NCI-H510A treated with DMSO at 0.1 percent for 48 hours (cell line): ENCODE results near the gene PDE6B.
"Not testable (repeated sequence)": the region's sequence is repeated elsewhere in the genome, so short reads cannot be mapped to it uniquely, and the experiment has no call there.

Experiments
- DNase-seq: peaks from one replicate; lab custom pipeline; 2025; lab: John Stamatoyannopoulos, UW

Gene PDE6B

DNA sequence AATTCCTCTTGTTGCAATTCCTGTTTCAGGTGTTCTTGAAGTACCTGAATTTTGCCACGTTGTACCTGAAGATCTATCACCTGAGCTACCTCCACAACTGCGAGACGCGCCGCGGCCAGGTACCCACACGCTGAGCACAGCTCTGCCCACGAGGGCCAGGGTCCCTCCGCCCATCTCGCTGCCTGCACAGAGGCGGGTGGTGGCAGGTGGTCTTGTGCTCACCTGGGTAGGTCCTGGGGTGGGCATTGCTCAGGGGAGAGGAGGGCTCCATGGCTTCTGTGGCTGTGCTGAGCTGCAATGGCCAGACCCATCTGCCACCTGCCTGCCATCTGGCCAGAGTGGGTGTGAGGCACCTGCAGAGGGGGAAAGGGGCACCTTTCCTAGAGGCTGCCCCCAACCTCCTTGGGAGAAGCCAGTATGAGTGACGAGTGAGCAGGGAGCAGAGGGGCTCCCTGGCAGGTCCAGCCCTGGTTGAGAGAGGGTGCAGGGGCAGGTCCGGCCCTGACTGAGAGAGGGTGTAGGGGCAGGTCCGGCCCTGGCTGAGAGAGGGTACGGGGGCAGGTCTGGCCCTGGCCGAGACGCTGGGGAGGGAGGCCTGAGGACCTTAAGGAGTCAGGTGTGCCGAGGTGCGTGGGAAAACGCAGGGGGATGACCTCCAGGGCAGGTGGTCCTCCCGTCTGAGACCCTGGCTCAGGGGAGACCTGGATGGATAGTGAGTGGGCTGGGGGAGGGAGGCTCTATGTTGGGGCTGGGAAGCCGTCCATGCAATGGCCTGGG is 10.7 kb downstream of the PDE6B start:
- DNase-seq, result no peak

DNA sequence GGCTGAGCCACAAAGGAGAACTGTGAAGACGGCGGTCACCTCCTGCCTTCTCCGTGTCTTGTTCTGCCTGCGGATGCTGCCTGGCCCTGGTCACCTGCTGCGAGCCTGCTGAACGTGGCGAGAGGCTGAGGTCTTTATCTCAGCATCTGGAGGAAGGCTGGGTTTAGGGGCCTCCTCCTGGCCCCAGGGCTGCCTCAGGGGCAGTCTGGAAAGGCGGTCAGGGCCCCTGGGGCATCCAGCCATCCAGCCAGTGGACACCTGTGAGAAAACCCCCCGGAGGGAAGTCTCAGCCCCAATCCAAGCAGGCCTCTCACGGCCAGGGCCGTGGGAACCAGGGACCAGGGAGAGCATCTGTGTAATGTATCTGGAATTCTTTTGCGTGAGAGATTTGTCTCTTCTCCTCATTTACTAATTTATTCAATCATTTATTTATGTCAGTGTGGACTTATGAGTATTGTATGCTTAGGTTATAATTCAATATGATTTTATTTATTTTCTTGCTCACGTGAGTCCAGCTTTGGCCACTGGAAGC is 11.3 kb downstream of the PDE6B start:
- DNase-seq, result no peak

DNA sequence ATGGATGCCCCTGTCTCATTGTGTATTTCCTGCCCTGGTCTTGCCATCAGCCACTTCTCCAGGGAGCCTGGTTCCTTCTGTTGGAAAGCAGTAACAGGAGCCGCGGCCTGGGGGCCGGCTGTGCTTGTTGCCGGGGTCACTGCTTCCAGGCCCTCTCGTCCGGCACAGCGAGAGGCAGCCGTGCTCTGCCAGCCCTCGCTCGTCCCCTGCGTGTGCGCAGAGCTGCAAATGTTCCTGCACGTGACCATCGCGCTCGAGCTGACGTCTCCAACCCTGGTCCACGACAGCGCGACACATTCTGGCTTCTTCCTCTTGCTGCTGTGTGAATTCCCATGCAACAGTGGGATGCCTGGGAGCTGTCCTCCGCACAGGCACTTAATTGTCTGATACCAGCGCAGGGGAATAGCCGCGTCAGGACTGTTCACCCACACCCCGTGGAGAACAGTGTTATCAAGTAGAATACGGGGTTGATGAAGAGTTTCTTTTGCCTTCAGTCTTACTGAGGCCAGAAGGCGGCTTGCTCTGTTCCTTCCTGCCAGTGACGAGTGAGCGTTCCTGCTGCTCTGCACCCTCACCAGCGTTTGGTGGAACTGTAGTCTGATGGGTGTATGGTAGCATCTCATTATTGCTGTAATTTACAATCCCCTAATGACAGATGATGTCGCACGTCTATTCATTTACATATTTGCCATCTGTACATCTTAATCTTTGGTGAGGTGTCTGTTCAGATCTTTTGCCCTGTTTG is 12.3 kb downstream of the PDE6B start:
- DNase-seq, result no peak

DNA sequence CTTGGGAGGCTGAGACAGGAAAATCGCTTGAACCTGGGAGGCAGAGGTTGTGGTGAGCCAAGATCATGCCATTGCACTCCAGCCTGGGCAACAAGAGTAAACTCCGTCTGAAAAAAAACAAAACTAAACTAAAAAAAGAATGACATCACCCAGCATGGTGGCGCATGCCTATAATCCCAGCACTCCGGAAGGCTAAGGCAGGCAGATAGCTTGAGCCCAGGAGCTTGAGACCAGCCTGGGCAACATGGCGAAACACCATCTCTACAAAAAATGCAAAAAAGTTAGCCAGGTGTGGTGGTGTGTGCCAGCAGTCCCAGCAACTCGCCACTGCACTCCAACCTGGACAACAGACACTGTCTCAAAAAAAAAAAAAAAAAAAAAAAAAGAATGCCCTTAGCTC is 17.0 kb downstream of the PDE6B start:
- DNase-seq, result not testable (repeated sequence)

DNA sequence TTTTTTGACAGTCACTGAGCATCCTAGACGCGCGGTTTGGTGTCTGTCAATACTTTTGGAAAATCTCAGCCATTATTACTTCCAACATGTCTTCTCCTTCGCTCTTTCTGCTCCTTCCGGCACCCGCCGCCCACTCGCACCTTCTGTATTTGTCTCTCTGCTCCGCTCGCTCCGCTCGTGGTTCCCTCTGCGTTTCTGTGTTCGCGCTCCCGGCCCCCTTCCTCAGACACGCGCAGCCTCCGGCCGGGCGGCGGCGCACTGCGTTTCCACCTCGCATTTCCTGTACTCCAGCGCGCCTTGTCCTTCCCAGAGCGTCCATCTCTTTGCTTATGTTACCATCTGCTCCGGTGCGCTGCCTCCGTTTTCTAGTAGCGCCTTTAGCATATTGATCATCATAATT is 21.1 kb downstream of the PDE6B start:
- no peak for DNase-seq

DNA sequence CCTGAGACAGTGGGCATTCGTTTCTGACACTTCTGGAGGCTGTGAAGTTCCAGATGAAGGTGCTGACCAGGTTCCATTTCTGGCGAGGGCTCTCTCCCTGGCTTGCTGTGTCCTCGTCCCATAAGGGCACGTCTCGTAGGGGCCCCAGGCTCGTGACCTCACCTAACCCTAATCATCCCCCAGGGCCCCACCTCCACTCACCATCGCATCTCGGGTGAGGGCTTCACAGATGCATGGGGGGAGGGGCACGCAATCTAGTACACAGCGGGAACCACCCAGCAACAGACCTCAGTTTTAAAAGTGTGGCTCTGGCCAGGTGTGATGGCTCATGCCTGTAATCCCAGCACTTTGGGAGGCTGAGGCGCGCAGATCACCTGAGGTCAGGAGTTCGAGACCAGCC is 22.1 kb downstream of the PDE6B start:
- DNase-seq, result no peak

DNA sequence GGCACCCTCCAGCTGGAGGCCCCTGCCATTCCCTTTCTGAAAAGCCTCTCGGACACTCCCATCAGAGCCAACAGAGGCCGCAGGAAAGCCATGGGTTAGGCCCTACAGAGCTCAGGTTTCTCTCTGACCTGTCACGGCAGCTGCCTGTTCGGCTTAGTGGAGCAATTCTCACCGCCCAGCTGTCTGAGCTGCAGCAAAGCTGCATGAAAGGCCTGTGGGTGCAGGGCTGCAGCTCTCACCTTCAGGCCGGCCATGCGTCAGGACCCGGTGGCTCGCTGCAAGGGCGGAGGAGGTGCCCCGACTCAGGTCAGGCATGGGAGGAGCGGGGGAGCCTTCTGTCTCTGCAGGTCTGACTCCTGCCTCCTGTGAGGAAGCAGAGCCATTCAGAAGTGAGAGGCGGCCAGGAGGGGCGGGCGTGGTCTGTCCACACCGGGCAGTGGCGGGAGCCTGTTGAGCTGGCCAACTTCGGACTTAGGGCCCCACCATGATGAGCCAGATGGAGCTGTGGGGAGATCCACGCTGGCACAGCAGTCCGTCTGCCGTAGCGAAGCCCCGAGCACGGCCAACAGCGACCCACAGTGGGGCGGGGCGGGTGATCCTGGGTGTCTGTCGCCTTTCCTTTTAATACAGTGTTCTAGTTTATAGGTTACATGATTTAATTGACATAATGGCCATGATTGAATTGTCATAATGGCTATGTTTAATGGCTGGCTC is 23.4 kb downstream of the PDE6B start:
- DNase-seq, result peak; percentile 1

DNA sequence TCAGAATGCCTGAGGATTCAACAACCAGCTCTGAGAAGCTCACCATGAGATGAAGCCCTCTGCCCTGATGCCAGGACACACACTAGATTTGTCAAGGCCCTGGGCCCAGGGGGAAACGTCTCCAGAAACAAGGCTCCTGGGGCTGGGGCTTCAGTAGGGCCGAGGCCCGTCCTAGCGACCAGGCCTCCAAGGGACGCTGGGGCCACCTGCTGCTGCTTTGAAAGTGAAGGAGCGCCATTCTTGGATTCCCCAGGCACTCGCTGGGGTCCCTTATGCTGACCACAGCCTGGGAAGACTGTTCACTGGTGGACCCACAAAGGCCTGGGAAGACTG is 23.9 kb downstream of the PDE6B start:
- DNase-seq, result no peak

DNA sequence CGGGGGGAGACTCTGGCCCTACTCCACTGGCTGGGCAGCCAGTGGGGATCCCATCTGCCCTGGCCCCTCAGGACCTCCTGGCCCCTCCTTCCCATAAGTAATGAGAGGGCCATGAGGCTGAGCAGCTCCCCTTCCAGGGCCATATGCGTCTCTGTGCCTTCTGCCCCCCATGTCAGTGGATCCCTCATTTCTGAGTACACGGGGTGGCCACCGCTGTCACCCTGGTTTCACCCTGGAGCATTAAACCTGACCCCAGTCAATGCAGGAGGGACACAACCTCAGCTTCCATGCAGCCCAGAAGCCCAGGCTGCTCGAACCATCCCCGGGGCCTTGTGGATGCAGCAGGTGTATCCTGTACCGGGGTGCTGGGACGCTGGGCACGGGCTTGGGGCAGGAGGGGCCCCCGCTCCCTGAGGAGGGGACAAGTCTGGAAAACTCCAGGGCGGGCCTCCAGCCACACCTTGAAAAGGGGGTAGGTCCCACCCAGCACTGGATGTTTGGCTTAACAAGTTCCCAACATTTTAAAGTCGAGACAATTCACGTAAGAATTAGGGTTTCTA is 24.5 kb downstream of the PDE6B start:
- DNase-seq, result no peak

DNA sequence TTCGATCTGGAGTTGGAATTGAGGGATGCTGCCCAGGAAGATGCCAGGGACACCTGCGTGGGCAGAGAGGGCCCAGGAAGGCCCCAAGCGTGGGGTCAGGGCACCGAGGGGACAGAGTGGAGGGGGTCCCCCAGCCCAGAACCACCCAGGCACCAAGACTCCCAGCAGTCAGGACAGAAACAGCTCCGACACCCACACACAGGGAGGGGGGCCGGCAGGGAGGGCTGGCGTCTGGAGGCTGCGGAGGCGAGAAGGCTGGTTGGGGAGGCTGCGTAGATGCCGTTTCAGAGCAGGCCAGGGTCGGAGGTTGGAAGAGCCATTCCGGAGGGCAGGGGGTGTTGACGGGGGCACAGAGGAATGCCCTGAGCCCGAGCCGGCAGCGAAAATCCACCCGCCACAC is 25.1 kb downstream of the PDE6B start:
- no peak for DNase-seq

DNA sequence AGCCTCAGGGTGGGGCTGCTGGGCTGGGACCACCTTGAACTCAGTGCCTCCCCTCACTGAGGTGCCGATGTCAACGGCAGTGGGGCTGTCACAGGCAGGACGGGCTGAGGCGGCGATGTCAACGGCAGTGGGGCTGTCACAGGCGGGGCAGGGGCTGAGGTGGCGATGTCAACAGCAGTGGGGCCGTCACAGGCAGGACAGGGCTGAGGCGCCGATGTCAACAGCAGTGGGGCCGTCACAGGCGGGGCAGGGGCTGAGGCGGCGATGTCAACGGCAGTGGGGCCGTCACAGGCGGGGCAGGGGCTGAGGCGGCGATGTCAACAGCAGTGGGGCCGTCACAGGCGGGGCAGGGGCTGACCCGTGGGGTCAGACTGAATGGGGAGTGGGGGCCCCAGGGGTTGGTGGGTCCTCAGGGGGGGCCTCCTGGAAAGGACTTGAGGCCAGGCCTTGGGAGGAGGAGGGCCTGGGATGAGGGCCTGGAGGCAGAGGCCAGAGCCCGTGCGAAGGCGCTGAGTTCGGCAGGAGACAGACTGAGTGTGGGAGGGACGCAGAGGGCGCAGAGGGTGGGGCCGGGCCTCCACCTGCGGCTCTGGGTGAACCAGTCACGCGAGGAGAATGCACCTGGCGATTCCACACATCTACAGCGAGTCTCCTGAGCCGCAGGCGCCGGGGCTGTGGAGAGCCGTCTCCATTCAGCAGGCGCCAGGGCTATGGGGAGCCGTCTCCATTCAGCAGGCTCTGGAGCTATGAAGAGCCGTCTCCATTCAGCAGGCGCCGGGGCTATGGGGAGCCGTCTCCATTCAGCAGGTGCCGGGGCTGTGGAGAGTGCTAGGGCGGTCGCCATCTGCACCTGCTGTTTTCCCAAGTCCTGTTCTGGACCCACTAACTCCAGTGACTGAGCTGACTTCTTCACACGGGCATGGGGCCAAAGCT is 25.8 kb downstream of the PDE6B start:
- DNase-seq, result no peak

DNA sequence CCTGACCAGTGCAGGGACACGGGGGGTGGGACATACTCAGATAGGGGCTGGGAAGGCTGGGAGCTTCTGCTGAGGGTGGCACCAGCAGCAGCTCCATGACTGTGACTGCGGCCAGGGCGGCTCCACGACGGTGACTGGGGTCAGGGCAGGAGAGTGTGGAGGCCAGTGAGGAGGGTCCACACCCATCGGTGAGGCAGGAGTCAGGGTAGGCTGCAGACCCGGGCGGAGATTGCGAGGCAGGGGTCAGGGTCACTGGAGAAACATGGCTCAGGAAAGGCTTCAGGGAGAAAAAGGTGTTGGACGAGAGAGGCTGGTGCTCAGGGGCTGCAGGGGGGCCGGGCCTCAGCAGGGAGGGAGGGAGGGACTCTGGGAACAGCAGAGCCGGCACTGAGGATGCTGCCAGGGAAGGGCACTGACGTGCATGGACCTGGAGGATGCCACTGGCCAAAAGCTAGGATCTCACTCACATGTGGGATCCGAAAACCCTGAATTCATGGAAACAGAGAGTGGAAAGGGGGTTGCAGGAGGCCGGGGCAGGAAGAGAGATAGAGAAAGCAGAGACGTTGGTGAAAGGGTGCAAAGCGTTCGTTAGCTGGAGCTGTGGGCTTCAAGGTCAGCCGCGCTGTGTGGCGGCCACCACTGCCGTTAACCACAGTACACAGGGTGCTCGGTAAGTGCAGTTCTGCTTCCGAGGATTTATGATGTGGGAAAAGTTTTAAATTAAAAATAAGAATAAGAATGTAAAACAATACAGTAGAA is 26.7 kb downstream of the PDE6B start:
- no peak for DNase-seq

DNA sequence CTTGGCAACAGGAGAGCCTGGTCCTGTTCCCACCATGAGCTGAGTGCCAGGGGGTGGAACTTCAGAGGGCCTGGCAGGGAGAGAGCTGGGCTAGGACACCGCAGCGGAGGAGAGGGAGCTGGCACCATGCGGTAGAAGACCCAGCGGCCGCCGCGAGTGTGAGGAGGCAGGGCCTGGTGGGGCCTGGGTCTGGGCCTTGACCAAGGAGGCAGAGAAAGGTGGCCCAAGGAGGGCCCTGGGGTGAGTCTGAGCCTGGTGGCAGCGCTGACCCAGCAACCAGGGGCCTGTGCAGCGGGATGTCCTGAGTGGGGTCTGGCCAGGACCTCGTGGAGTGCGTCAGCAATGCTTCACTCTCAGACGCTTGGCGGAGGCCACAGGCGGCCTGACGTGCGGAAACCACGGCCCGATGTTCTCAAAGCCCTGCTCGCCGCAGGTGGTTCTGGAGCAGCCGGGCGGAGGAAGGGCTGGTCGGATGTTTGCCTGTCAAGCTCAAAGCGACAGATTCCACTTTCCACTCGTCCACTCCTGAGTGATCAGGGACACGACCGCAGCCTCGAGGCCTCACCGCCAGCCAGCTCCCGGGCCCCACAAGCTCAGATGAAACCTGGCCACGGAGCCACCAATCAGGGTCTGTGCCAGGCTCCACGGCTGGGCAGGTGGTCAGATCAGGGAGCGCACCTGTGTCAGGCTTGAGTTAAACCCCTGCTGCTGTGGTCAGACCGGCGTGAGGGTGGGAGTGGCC is 27.9 kb downstream of the PDE6B start:
- no peak for DNase-seq

DNA sequence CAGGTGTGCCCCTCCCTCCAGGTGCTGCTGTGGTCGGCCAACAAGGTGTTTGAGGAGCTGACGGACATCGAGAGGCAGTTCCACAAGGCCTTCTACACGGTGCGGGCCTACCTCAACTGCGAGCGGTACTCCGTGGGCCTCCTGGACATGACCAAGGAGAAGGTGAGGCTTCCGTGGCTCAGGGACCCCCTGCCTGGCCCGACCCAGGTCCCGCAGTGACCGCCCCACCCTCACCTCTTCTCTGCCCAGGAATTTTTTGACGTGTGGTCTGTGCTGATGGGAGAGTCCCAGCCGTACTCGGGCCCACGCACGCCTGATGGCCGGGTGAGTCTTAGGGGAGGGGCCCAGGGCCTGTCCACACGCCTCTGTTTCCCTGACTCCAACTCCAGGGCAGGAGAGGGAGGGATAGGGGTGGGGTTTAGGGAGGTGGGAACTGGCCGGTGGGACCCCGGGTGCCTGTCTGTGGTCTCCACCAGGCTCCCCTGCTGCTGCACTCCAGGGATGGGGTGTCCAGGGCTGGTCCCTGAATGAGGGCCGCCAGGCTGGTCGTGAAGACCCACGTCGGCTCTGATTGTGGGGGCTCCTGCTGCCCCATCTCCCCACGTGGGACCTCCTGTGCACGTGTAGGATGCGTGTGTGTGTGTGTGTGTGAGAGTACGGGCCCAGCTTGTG is 28.6 kb downstream of the PDE6B start:
- DNase-seq, result no peak

DNA sequence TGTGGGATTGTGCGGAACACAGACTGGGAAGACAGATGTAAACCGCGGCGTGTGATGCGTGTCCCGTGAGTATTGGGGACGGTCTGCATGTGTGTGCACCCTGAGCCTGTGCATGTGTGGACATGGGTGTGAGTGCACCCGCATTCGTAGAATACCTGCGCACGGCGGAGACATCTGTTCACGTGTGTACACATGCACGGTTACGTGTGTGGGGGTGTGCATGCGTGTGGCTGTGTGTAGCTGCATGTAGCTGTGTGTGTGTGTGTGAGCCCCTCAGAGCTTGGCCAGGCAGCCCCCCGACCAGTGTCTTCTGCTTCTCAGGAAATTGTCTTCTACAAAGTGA is 29.1 kb downstream of the PDE6B start:
- no peak for DNase-seq

DNA sequence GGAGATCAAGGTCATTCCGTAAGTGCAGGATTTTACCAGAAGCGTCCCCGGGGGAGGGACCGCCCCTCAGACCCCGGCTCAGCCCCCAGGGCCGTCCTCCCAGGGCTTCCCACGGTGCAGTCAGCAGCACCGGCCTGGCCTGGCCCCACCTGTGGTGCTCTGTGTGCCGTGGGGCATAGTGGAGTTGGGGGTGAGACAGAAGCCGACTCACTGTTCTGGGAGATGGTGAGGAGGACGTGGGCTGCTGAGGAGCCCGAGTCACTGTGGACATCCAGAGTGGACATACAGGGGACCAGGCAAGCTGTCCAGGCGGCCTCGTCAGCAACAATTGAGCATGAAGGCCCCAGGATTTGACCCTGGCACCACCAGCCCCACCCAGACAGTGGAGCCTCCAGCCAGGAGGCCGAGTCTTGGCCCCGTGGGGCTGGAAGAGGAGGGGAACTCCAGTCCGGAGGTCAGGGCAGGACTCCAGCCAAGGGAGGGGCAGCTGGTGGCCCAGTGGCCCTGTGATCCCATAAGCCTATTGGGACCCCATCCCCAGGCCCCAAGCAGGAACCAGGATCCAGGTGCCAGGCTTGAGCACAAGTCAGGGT is 29.6 kb downstream of the PDE6B start:
- no peak for DNase-seq

DNA sequence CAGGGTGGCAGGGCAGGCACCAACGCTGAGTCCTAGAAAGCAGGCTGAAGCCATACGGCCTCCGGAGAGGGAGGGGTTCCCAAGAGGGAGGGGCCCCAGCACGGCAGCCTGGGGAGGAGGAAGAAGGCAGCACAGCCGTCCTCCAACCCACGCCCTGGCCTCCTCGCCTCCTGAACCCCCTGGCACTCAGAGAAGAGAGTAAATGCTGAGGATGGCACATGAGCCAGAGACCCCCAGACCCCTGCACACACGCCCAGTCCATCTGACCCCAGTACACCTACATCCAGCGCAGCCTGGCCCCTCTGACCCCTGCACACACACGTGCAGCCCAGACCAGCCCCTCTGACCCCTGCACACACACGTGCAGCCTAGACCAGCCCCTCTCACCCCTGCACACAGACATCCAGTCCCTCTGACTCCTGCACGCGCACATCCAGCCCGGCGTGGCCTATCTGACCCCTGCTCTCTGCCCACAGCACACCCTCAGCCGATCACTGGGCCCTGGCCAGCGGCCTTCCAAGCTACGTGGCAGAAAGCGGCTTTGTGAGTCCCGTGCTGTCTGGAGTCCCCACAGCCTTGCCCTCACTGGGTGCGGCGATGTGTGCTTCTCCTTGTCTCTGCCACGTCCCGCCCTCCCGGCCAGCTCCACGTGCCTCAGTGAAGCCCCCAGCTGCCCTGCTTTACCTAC is 30.2 kb downstream of the PDE6B start:
- no peak for DNase-seq
